HUES6 (cell line): ENCODE data around the gene SYT13.

Experiments used
- H3K27ac ChIP-seq: 2 replicates; pipeline ENCODE4 v1.7.0; 2013; ENCODE audit warnings: low read depth, mild to moderate bottlenecking, low read length, inconsistent platforms
- H3K27me3 ChIP-seq: 2 replicates; pipeline ENCODE4 v1.6.1; 2013; ENCODE audit warnings: low read length; ENCODE audit not compliant: control insufficient read depth, insufficient read depth
- H3K36me3 ChIP-seq: 2 replicates; pipeline ENCODE4 v1.6.1; 2013; ENCODE audit warnings: low read length; ENCODE audit not compliant: control insufficient read depth, insufficient read depth
- H3K4me1 ChIP-seq: 2 replicates; pipeline ENCODE4 v1.6.1; 2013; ENCODE audit warnings: low read length; ENCODE audit not compliant: control insufficient read depth, insufficient read depth
- H3K4me3 ChIP-seq: 2 replicates; pipeline ENCODE4 v1.5.1; 2013; ENCODE audit warnings: low read depth, low read length
- H3K9ac ChIP-seq: one replicate; pipeline ENCODE4 v1.6.1; 2013; ENCODE audit warnings: mild to moderate bottlenecking, low read length
- H3K9me3 ChIP-seq: 2 replicates; pipeline ENCODE4 v1.6.1; 2013; ENCODE audit warnings: low read depth, low read length; ENCODE audit not compliant: control insufficient read depth, insufficient read depth

Gene SYT13

GRCh38 chr11:45273509-45273908, 12.6 kb downstream of the SYT13 start:
- no peaks in the 10 kb centered on the region for H3K9me3 ChIP-seq
- H3K9ac ChIP-seq, result no peak overlapping the region
- H3K4me3 ChIP-seq, result no peak overlapping the region
- peaks cover 41% of the 10 kb centered on the region; the same call in 1 of the 2 replicates for H3K27me3 ChIP-seq
- no peaks in the 10 kb centered on the region for H3K4me1 ChIP-seq
- H3K27ac ChIP-seq, result no peak overlapping the region
- no peaks in the 10 kb centered on the region for H3K36me3 ChIP-seq

GRCh38 chr11:45272701-45273100, 13.4 kb downstream of the SYT13 start:
- H3K36me3 ChIP-seq, result no peaks in the 10 kb centered on the region
- no peaks in the 10 kb centered on the region for H3K9me3 ChIP-seq
- no peaks in the 10 kb centered on the region for H3K4me1 ChIP-seq
- H3K27ac ChIP-seq, result no peak overlapping the region
- H3K4me3 ChIP-seq, result no peak overlapping the region
- H3K27me3 ChIP-seq, result peaks cover 44% of the 10 kb centered on the region; the same call in 1 of the 2 replicates
- no peak overlapping the region for H3K9ac ChIP-seq

GRCh38 chr11:45270946-45271716, 15.0 kb downstream of the SYT13 start:
- H3K27ac ChIP-seq, result no peak overlapping the region
- no peak overlapping the region for H3K9ac ChIP-seq
- H3K36me3 ChIP-seq, result no peaks in the 10 kb centered on the region
- peaks cover 48% of the 10 kb centered on the region; the same call in 1 of the 2 replicates for H3K27me3 ChIP-seq
- H3K4me3 ChIP-seq, result no peak overlapping the region
- H3K9me3 ChIP-seq, result no peaks in the 10 kb centered on the region
- H3K4me1 ChIP-seq, result no peaks in the 10 kb centered on the region

GRCh38 chr11:45269678-45270077, 16.5 kb downstream of the SYT13 start:
- no peak overlapping the region for H3K27ac ChIP-seq
- H3K9ac ChIP-seq, result no peak overlapping the region
- H3K9me3 ChIP-seq, result no peaks in the 10 kb centered on the region
- no peak overlapping the region for H3K4me3 ChIP-seq
- no peaks in the 10 kb centered on the region for H3K4me1 ChIP-seq
- peaks cover 39% of the 10 kb centered on the region; the same call in 1 of the 2 replicates for H3K27me3 ChIP-seq
- no peaks in the 10 kb centered on the region for H3K36me3 ChIP-seq

GRCh38 chr11:45267652-45268299, 18.4 kb downstream of the SYT13 start:
- no peak overlapping the region for H3K9ac ChIP-seq
- H3K9me3 ChIP-seq, result no peaks in the 10 kb centered on the region
- H3K4me1 ChIP-seq, result no peaks in the 10 kb centered on the region
- H3K4me3 ChIP-seq, result no peak overlapping the region
- H3K36me3 ChIP-seq, result no peaks in the 10 kb centered on the region
- peaks cover 27% of the 10 kb centered on the region; the same call in 1 of the 2 replicates for H3K27me3 ChIP-seq
- no peak overlapping the region for H3K27ac ChIP-seq

- H3K9me3 ChIP-seq, result no peaks in the 10 kb centered on the region
- H3K27ac ChIP-seq, result no peak overlapping the region
- no peaks in the 10 kb centered on the region for H3K4me1 ChIP-seq
- H3K9ac ChIP-seq, result no peak overlapping the region
- H3K36me3 ChIP-seq, result no peaks in the 10 kb centered on the region
- H3K27me3 ChIP-seq, result peaks cover 26% of the 10 kb centered on the region; the same call in 1 of the 2 replicates
- no peak overlapping the region for H3K4me3 ChIP-seq
Measured at GRCh38 chr11:45267052-45267451, 19.1 kb downstream of the SYT13 start.

- H3K4me1 ChIP-seq, result no peaks in the 10 kb centered on the region
- peaks cover 26% of the 10 kb centered on the region; the same call in 1 of the 2 replicates for H3K27me3 ChIP-seq
- H3K9me3 ChIP-seq, result no peaks in the 10 kb centered on the region
- H3K4me3 ChIP-seq, result no peak overlapping the region
- H3K27ac ChIP-seq, result no peak overlapping the region
- H3K9ac ChIP-seq, result no peak overlapping the region
- H3K36me3 ChIP-seq, result no peaks in the 10 kb centered on the region
Measured at GRCh38 chr11:45266676-45267020, 19.5 kb downstream of the SYT13 start.

GRCh38 chr11:45265969-45266675, 20.0 kb downstream of the SYT13 start:
- no peaks in the 10 kb centered on the region for H3K4me1 ChIP-seq
- no peak overlapping the region for H3K9ac ChIP-seq
- no peak overlapping the region for H3K27ac ChIP-seq
- H3K36me3 ChIP-seq, result no peaks in the 10 kb centered on the region
- peaks cover 22% of the 10 kb centered on the region; the same call in 1 of the 2 replicates for H3K27me3 ChIP-seq
- no peaks in the 10 kb centered on the region for H3K9me3 ChIP-seq
- no peak overlapping the region for H3K4me3 ChIP-seq

GRCh38 chr11:45264839-45265515, 21.2 kb downstream of the SYT13 start:
- Histone ChIP-seq H3K27me3 (peaks cover 16% of the 10 kb centered on the region; the same call in 1 of the 2 replicates), H3K9me3 (no peaks in the 10 kb centered on the region), H3K4me3 (no peak overlapping the region), H3K9ac (no peak overlapping the region), H3K36me3 (no peaks in the 10 kb centered on the region), H3K4me1 (peaks cover 8% of the 10 kb centered on the region), H3K27ac (no peak overlapping the region)

- Histone ChIP-seq H3K27me3 (peaks cover 13% of the 10 kb centered on the region; the same call in 1 of the 2 replicates), H3K36me3 (no peaks in the 10 kb centered on the region), H3K27ac (no peak overlapping the region), H3K4me3 (no peak overlapping the region), H3K9ac (no peak overlapping the region), H3K9me3 (no peaks in the 10 kb centered on the region), H3K4me1 (peaks cover 19% of the 10 kb centered on the region)
Measured at GRCh38 chr11:45263773-45264172, 22.4 kb downstream of the SYT13 start.
